Spleen (tissue), 11 donors: ENCODE measurements around the gene EML2. TPM values are rescaled to one million over a fixed set of nuclear protein-coding genes. Genes with fewer than 3 reads are reported as not detected.
A peak's percentile ranks its signal among the peaks of the same experiment; 100 is the strongest.

Experiments used
- DNase-seq: peaks from one replicate; pipeline ENCODE4 v3.0.0-alpha.2; 2020
- H3K27ac ChIP-seq, 8 donors: fragments of 200-600 bp; sonication (generic) in 7 of 8; 1 replicate in 4 of 8; 2 replicates in 4 of 8; pipeline versions ENCODE4 v1.5.0 to v1.8.0; 2016 to 2021; ENCODE audit warnings: inconsistent platforms in 4 of 8, mild to moderate bottlenecking in 4 of 8, moderate library complexity in 1 of 8
- H3K27me3 ChIP-seq, 7 donors: fragments of 200-600 bp; sonication (generic) in 6 of 7; replicated peaks in 1 of 7; 1 replicate in 4 of 7; 2 replicates in 3 of 7; pipeline versions ENCODE4 v1.5.0 to v1.8.0; 2016 to 2021; ENCODE audit warnings: inconsistent platforms in 3 of 7, mild to moderate bottlenecking in 1 of 7
- H3K36me3 ChIP-seq, 6 donors: fragments of 200-600 bp; sonication (generic) in 5 of 6; 1 replicate in 4 of 6; 2 replicates in 2 of 6; pipeline versions ENCODE4 v1.5.0 to v1.8.0; 2016 to 2021; ENCODE audit warnings: inconsistent platforms in 2 of 6
- H3K4me1 ChIP-seq, 6 donors: fragments of 200-600 bp; sonication (generic) in 5 of 6; 1 replicate in 3 of 6; 2 replicates in 3 of 6; pipeline versions ENCODE4 v1.5.0 to v1.8.0; 2016 to 2021; ENCODE audit warnings: inconsistent platforms in 3 of 6
- H3K4me3 ChIP-seq, 8 donors: fragments of 200-600 bp; sonication (generic) in 7 of 8; 1 replicate in 4 of 8; 2 replicates in 4 of 8; pipeline versions ENCODE4 v1.5.0 to v1.8.0; 2016 to 2021; ENCODE audit warnings: inconsistent platforms in 4 of 8, mild to moderate bottlenecking in 4 of 8, moderate library complexity in 2 of 8
- H3K9me3 ChIP-seq, 8 donors: fragments of 200-600 bp; sonication (generic) in 7 of 8; 1 replicate in 4 of 8; 2 replicates in 4 of 8; pipeline versions ENCODE4 v1.5.0 to v1.8.0; 2016 to 2021; ENCODE audit warnings: inconsistent platforms in 4 of 8
- POLR2A ChIP-seq, 3 donors: fragments of 450-650 bp; IDR thresholded peaks; one replicate each; pipeline ENCODE4 v1.5.1; 2017; ENCODE audit warnings: antibody characterized with exemption in 3 of 3, mild to moderate bottlenecking in 1 of 3
- POLR2AphosphoS5 ChIP-seq, 3 donors: sonication (generic); formaldehyde crosslinking; IDR thresholded peaks; one replicate each; pipeline ENCODE4 v1.5.1; 2017; ENCODE audit warnings: antibody characterized with exemption in 3 of 3
- WGBS, 5 donors: extraction: QIAGEN DNeasy Blood & Tissue Kit in 3 of 5; methylation state at CpG; one replicate each; pipeline versions ENCODE4 v1.1.5 to v1.1.7; 2013 to 2018; 5-methylcytosine and 5-hydroxymethylcytosine counted together
- intact Hi-C: fragments of 100-400 bp; cut with DNase I; formaldehyde crosslinking; loops from one replicate; pipeline ENCODE4 v1.15.0; 2023; ENCODE audit warnings: low total_unique reads
- polyA plus RNA-seq, 3 donors: library from polyadenylated mRNA; stranded (reverse); fragments of 200-250 nt; gene quantifications; one replicate each; pipeline ENCODE4 v1.2.1, GENCODE V29; 2013
- total RNA-seq, 7 donors: library from RNA; depleted of rRNA in 3 of 7; stranded (reverse); fragments of >200 nt in 3 of 7; fragmentation: NEBNext Ultra II Directional in 4 of 7; extraction: Animal tissue kit (Norgen Biotek cat#: 25700) in 4 of 7; gene quantifications; one replicate each; pipeline versions ENCODE4 v1.1.0 to v1.2.1, GENCODE V29; 2016 to 2021
- TF ChIP-seq, protein P1 (sequence below), 11 experiments: fragments of 200-600 bp in 7 of 11; fragments of 450-650 bp in 4 of 11; sonication (generic) in 4 of 11; IDR thresholded peaks in 8 of 11; conservative IDR thresholded peaks in 3 of 11; 1 replicate in 7 of 11; 2 replicates in 4 of 11; pipeline versions ENCODE4 v1.4.0 to v1.8.0; 2016 to 2021; ENCODE audit warnings: antibody characterized with exemption in 11 of 11, inconsistent platforms in 4 of 11, mild to moderate bottlenecking in 1 of 11
- donor health status: healthy with polysubstance abuse.
- donor health status: DM: no; HTN: no; CAD: no; lungs with moderate emphysema.
- donor health status: DM: no; HTN: no; CAD: no.
- donor health status: Bipolar disorder and iron deficiency.
- donor health status: healthy.
- donor health status: DM: no; HTN: no; CAD: no.
- donor health status: DM: yes; HTN: yes; CAD: no.

Gene EML2
- total and polyA plus RNA-seq, 10 donors: 27.1 to 60.6 (median 40.4) TPM

- TF ChIP-seq POLR2A (IDR thresholded peaks at IDR 0.05) (no peak), POLR2AphosphoS5 (IDR thresholded peaks at IDR 0.05) (no peak)
- TF ChIP-seq, protein P1, sequence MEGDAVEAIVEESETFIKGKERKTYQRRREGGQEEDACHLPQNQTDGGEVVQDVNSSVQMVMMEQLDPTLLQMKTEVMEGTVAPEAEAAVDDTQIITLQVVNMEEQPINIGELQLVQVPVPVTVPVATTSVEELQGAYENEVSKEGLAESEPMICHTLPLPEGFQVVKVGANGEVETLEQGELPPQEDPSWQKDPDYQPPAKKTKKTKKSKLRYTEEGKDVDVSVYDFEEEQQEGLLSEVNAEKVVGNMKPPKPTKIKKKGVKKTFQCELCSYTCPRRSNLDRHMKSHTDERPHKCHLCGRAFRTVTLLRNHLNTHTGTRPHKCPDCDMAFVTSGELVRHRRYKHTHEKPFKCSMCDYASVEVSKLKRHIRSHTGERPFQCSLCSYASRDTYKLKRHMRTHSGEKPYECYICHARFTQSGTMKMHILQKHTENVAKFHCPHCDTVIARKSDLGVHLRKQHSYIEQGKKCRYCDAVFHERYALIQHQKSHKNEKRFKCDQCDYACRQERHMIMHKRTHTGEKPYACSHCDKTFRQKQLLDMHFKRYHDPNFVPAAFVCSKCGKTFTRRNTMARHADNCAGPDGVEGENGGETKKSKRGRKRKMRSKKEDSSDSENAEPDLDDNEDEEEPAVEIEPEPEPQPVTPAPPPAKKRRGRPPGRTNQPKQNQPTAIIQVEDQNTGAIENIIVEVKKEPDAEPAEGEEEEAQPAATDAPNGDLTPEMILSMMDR (IDR thresholded peaks at IDR 0.05 in 8 of 11, conservative IDR thresholded peaks at IDR 0.05 in 3 of 11): no peak
- Histone ChIP-seq H3K27me3 (peaks cover 7 to 97% (median 44%) of the 10 kb centered on the region in 7 donors), H3K36me3 (no peaks in the 10 kb centered on the region), H3K4me1 (peaks cover 6 to 65% (median 47%) of the 10 kb centered on the region in 6 donors), H3K9me3 (no peaks in the 10 kb centered on the region), H3K4me3 (no peak overlapping the region), H3K27ac (peak overlapping the region in 2 of 8 donors; percentile 55 to 75)
- intact Hi-C loops: no loop called here
- 19 to 28% (median 21%) methylated on average over 13 of the region's 13 CpGs for WGBS, 5 donors
- no peak for DNase-seq
Observed at GRCh38 chr19:45599286-45599685, 39.9 kb downstream of the EML2 start.

GRCh38 chr19:45598267-45599001 is 40.8 kb downstream of the EML2 start:
- H3K4me3 ChIP-seq: peak overlapping the region in 3 of 8 donors; percentile 1 to 49 (median 8)
- no peak for DNase-seq
- H3K27me3 ChIP-seq: peaks cover 7 to 92% (median 44%) of the 10 kb centered on the region in 7 donors

DNA sequence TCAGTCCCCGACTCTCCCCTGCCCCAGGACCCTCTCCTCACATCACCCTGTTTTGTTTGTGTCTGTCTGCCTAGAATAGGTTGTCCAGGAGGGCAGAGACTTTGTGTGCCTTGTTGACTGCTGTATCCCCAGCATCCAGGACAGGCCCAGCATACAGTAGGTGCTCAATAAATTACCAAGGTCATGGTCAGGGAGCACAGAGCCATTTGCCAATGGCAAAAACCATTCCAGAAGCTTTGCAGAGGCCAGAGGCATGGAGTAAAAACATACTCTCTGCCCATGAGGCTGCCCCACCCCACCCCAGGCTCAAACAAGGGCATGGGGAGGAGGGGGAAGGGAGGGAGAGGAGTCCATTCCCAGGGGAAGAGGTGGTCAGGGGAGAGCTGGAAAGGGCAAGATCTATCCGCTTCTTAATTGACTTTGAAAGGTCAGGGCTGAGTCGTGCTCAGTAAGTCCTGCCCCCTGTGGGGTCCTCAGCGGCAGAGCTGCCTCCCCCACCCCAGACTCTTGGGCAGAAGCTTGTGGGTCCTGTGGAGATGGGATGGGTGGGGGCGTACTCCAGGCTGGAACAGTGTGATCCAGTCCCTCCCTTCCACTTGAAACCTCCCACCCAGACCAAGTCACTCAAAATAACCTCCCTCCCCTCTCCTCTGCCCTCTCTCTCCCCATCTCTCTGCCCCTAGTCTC is 41.6 kb downstream of the EML2 start:
- H3K27ac ChIP-seq: peak overlapping the region in 5 of 8 donors; percentile 3 to 75 (median 55)
- 18 to 28% (median 23%) methylated on average over 5 of the region's 5 CpGs for WGBS, 5 donors
- H3K27me3 ChIP-seq: peaks cover 7 to 92% (median 40%) of the 10 kb centered on the region in 7 donors
- H3K36me3 ChIP-seq: no peaks in the 10 kb centered on the region
- intact Hi-C loops: no loop called here
- H3K4me3 ChIP-seq: peak overlapping the region in 1 of 8 donors; percentile 49
- DNase-seq: no peak
- TF ChIP-seq POLR2AphosphoS5 (IDR thresholded peaks at IDR 0.05): no peak
- TF ChIP-seq POLR2A (IDR thresholded peaks at IDR 0.05): no peak
- TF ChIP-seq, protein P1 (IDR thresholded peaks at IDR 0.05 in 8 of 11, conservative IDR thresholded peaks at IDR 0.05 in 3 of 11): no peak
- peaks cover 6 to 68% (median 46%) of the 10 kb centered on the region in 6 donors for H3K4me1 ChIP-seq
- no peaks in the 10 kb centered on the region for H3K9me3 ChIP-seq

More at GRCh38 chr19:45598267-45599001, 40.8 kb downstream of the EML2 start:
- Histone ChIP-seq H3K27ac (peak overlapping the region in 6 of 8 donors; percentile 3 to 75 (median 48)), H3K9me3 (no peaks in the 10 kb centered on the region), H3K36me3 (no peaks in the 10 kb centered on the region), H3K4me1 (peaks cover 6 to 65% (median 47%) of the 10 kb centered on the region in 6 donors)
- 1 to 4% (median 3%) methylated on average over 20 to 22 of the region's 22 CpGs for WGBS, 5 donors
- TF ChIP-seq POLR2A (IDR thresholded peaks at IDR 0.05): no peak
- TF ChIP-seq, protein P1 (IDR thresholded peaks at IDR 0.05 in 8 of 11, conservative IDR thresholded peaks at IDR 0.05 in 3 of 11): no peak
- intact Hi-C loops: no loop called here

- TF ChIP-seq, protein P1 (IDR thresholded peaks at IDR 0.05 in 8 of 11, conservative IDR thresholded peaks at IDR 0.05 in 3 of 11): no peak
- TF ChIP-seq POLR2AphosphoS5 (IDR thresholded peaks at IDR 0.05) (no peak), POLR2A (IDR thresholded peaks at IDR 0.05) (no peak)
- intact Hi-C loops: no loop called here
- WGBS, 5 donors: 72 to 88% (median 83%) methylated on average over 6 of the region's 6 CpGs
- Histone ChIP-seq H3K4me3 (no peak overlapping the region), H3K9me3 (no peaks in the 10 kb centered on the region), H3K36me3 (no peaks in the 10 kb centered on the region), H3K4me1 (peaks cover 6 to 68% (median 37%) of the 10 kb centered on the region in 6 donors), H3K27me3 (peaks cover 0 to 92% (median 30%) of the 10 kb centered on the region in 7 donors), H3K27ac (no peak overlapping the region)
- DNase-seq: no peak
Observed at GRCh38 chr19:45595814-45596213, 43.4 kb downstream of the EML2 start.
